Muscle of arm (tissue), 14 donors: ENCODE measurements around the gene GZMB. TPM values are rescaled to one million over a fixed set of nuclear protein-coding genes. Genes with fewer than 3 reads are reported as not detected.
"Not testable (repeated sequence)": the region's sequence is repeated elsewhere in the genome, so short reads cannot be mapped to it uniquely, and the experiment has no call there.

ENCODE experiments used
- DNase-seq: peaks from one replicate; pipeline ENCODE4 v3.0.0-alpha.2; 2013
- long read RNA-seq, 11 donors: transcript quantifications; one replicate each; lab custom pipeline, GENCODE V29; 2026
- polyA plus RNA-seq, 12 donors: library from polyadenylated mRNA; unstranded; fragments of 120-200 nt; gene quantifications; one replicate each; pipeline ENCODE4 v1.2.1, GENCODE V29; 2013; ENCODE audit not compliant: insufficient read length in 12 of 12

GZMB gene
- 1 to 10 TPM in 1 of 12 donors, under 1 TPM in 8, not detected in 3; 0.26 to 3.4 (median 0.49) TPM for polyA plus RNA-seq
- long read RNA-seq, donor 1, result 0 reads
- long read RNA-seq, donor 2, result 0 reads
- long read RNA-seq, donor 3, result 0 reads
- long read RNA-seq, donor 4, result 0 reads
- long read RNA-seq, donor 5, result 0 reads
- long read RNA-seq, donor 6, result 0 reads
- long read RNA-seq, donor 7, result 0 reads
- long read RNA-seq, donor 8, result 0 reads
- long read RNA-seq, donor 9, partial matches to known transcripts, result 0 of 1 reads
- long read RNA-seq, donor 9, other reads (novel, unspliced or antisense), result 0 of 1 reads
- long read RNA-seq, donor 10, result 0 reads
- long read RNA-seq, donor 11, result 0 reads

DNA sequence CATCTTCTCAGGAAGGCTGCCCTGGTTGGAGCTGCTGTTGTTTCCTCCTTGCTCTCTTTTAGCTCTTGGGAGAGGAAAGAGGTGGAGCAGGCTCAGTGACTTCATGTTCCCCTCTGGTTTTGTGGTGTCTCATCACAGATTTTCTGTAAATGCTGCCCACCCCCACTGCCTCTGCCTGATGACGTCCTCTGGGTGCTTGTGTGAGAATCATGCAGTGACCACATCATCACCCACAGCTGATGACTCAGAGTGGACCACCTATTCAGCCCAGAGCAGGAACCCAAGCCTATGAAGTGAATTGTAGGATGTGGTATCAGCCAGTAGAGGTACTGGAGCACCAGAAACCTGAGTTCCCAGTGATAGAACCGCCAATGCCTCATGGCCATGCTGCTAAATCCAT is at the start of gene GZMB:
GZMB (minus strand) TSS at position 33 of the 400 bp plus-strand sequence; CDS start at position 3, 30 bp downstream.
- DNase-seq, result no peak

DNA sequence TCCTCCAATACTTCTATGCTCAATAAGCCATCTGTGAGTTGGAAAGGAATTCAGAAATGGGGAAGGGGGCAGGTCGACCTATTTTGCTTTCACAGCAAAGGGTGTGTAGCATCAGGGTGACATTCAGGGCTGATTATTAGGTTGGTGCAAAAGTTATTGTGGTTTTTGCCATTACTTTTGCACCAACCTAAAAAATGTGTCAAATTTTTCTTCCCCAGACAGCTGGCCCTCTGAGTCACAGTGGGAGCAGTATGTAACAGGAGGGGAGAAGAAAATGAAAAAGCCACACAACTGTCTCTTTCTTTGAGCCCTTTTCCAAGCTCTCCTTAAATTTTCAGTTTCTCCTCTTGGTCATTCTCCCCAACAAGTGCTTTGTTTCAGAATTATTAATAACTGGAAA is 47.1 kb upstream of the GZMB start:
- DNase-seq, result no peak

DNA sequence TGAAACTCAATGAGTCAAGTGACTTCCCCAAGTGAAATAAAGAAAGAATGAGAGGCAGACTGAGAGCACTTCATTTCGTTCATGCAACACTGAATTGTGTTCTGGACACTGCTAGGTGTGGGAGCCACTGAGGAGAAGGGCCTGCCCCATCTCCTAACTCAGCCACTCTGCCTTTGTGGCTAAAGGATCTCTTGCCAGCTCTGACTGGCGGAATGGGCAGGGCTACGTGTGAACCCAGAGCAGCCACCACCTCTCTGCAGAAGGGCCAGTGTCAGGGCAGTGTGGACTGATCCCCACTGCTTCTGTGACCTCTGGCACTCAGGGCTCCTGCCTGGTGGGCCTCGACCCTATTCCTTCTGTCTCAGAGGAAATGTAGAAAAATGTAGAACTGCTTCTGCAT is 46.5 kb upstream of the GZMB start:
- DNase-seq, result no peak

- DNase-seq, result no peak
These were observed 45.4 kb upstream of the GZMB start for GRCh38 chr14:24679248-24679961.

GRCh38 chr14:24678801-24679247 is 44.8 kb upstream of the GZMB start:
- DNase-seq, result peak; percentile 87

- no peak for DNase-seq
These were observed 44.0 kb upstream of the GZMB start for GRCh38 chr14:24677956-24678355.

- no peak for DNase-seq
These were observed 40.4 kb upstream of the GZMB start for GRCh38 chr14:24674204-24674970.

DNA sequence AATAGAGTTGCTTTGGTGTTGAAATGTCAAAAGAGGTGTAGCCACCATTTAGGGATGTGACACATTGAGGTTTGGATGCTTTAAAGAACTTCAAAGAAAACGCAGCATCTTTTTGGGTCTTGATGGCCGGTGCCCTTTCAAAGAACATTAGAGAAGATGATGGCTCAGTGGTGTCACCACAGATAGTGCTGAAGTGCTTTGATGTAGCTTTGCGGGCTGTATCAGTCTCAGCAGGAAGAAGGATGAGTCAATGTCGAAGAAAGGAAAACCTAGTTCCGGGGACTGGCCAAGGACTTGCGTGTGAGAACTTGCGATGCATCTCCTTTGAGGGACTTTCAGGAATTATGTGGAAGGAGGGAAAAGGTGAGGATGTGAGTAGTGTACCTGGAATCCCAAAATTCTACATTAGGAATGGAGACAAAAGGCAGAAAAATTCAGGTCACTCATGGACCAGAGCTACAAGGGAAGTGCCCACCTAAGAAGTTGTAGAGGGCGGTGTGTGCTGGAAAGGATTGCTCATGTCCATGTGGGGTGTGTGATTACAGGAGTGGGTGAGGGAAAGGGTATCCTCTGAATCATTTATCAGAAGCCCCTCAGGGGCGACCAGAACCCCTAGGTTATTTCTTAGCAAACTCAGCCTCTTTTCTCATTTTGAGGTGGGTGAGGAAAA is 39.7 kb upstream of the GZMB start:
- no peak for DNase-seq

GRCh38 chr14:24673059-24673458 is 39.1 kb upstream of the GZMB start:
- no peak for DNase-seq

DNA sequence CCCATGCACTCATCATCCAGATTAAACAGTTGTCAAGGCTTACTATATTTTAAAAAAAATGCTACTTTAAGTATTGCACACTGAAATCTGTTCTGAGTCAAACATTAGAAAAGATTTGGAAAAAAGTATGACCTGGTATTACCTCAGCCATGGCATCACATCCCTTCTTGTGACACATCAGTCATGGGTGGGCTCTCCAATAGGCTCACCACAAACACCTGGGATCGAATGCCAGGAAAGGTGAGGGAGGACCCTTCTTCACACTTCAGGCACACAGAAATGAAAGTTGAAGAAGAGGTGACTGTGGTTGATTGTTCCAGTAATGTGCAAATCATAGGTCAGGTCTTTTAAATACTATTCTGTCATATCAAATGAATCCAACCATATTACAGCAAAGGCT is 36.6 kb upstream of the GZMB start:
- no peak for DNase-seq

DNA sequence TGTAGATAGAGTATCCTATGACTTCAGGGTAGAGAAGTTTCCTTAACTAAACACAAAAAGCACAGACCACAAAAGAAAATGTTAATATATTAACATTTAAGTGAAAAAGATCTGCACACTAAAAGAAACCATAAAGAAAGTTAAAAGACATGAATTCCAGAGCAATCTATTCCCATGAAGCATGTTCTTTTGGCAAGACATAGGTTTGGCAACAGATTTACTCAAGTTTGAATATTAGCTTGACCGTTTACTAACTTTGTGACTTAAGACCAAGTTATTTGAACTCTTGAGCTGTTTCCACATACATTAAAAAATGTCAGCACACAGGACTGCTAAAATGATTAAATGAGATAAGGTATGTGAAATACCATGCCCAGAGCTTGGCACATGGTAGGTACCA is 35.7 kb upstream of the GZMB start:
- DNase-seq, result no peak

- no peak for DNase-seq
These were observed 31.5 kb upstream of the GZMB start for GRCh38 chr14:24665440-24665991.

GRCh38 chr14:24664366-24664765 is 30.4 kb upstream of the GZMB start:
- DNase-seq, result no peak

DNA sequence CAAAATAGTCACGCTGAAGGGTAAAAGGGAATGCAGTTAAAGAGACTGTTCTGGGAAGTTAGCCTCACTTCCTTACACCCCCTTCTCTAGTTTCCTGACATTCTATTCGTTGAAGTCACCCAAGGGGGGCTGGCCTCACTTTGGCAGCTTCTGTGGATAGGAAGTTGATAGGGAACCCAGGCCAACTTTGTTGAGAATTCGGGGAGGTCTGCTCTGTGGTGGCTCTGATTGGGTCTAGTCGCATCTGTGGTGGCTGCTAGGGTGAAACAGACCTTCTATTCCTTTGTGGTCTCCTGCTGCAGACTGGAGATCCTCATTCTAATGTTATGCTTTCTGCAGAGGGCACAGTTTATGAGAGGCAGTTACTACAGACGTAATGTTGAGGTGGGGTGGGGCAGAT is 28.8 kb upstream of the GZMB start:
- peak; percentile 20 for DNase-seq

DNA sequence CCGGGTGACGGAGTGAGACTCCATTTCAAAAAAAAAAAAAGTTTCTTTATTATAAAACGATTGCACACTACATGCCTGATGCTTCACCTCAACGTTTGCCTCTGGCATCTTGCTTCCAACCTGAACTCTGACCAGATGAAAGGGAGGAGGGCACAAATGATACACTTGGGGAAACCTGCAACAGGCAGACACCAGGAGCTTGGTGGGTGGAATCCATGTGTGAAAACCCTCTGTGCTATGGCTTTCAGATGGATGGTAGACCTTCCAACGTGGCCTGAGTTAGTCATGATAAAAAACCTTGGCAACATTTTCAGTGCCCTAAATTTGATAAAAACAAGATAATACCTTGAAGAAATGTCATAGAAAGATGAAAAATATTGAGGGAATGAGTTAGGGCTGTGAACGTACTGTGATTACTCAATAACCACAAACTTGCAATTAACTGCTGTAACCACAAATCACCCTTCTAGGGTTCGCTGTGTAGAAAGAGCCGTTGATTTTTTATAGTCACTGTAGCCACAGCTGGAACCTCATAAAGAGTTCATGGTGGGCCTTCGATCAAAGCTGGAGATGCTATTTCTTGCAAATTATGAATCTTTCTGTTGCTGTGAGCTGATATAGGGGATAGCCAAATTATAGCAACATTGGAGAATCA is 26.1 kb upstream of the GZMB start:
- DNase-seq, result no peak

- not testable (repeated sequence) for DNase-seq
These were observed 14.4 kb upstream of the GZMB start for GRCh38 chr14:24648361-24648760.

DNA sequence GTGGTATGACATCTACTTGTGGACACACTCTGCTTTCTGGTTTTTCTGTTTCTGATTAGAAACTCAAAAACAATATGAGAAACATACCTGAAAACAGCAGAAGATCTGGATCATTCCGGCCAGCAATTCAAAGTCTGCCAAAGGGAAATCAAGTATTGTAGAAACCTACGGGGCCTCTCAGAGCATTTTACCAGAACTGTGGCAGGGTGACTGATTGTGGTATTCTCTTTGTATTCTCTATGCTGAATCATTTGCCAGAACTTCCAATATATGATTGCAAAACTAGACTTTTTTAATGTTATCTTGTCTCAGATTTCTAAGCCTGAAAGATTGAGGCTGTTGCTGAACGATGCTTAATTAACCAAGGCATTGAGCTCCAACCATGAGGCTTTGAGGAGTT is 5.9 kb upstream of the GZMB start:
- DNase-seq, result no peak

- DNase-seq, result no peak
These were observed 5.3 kb upstream of the GZMB start for GRCh38 chr14:24639270-24639669.

GRCh38 chr14:24633353-24633752 is 637 bp downstream of the GZMB start:
- DNase-seq, result no peak

DNA sequence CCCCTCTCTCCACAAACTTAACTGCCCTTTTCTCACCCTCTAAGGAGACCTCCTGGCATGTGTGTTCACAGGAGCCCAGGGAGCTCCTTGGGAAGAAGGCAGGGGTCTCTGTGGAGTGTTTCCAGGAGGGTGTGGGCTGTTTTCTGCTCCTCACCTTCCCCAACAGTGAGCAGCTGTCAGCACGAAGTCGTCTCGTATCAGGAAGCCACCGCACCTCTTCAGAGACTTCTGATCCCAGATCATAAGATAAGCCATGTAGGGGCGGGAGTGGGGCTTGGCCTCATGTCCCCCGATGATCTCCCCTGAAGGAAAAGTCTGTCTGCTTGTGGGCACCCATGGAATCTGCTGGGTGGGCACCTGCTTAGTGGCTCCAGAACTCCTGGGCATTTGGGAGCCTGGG is 1.2 kb downstream of the GZMB start:
- no peak for DNase-seq

- DNase-seq, result no peak
These were observed 1.7 kb downstream of the GZMB start for GRCh38 chr14:24632336-24632735.
